Fibroblast of lung (primary cell): ENCODE measurements around the gene GRAMD2B. TPM values are rescaled to one million over a fixed set of nuclear protein-coding genes. Genes with fewer than 3 reads are reported as not detected.

Experiments used
- DNase-seq, 2 donors: peaks; one replicate each; pipeline versions ENCODE4 v3.0.0 to v3.0.0-alpha.2; 2010; ENCODE audit warnings: low read depth in 2 of 2
- H2AFZ ChIP-seq: 2 replicates; pipeline ENCODE4 v1.5.1; 2012; ENCODE audit warnings: low read length, control low read depth, inconsistent platforms
- H3K27ac ChIP-seq: 2 replicates; pipeline ENCODE4 v1.5.1; 2011; ENCODE audit warnings: low read length, control low read depth; ENCODE audit not compliant: insufficient read depth
- H3K27me3 ChIP-seq: 2 replicates; pipeline ENCODE4 v1.5.1; 2011; ENCODE audit warnings: mild to moderate bottlenecking, low read length; ENCODE audit not compliant: control insufficient read depth, insufficient read depth
- H3K36me3 ChIP-seq: 2 replicates; pipeline ENCODE4 v1.5.1; 2011; ENCODE audit warnings: low read length; ENCODE audit not compliant: control insufficient read depth, insufficient read depth
- H3K4me1 ChIP-seq: 2 replicates; pipeline ENCODE4 v1.5.1; 2011; ENCODE audit warnings: low read length; ENCODE audit not compliant: control insufficient read depth, insufficient read depth; ENCODE audit errors: extremely low read depth
- H3K4me2 ChIP-seq: 2 replicates; pipeline ENCODE4 v1.5.1; 2011; ENCODE audit warnings: low read length, control low read depth; ENCODE audit not compliant: insufficient read depth; ENCODE audit errors: extremely low read depth
- H3K4me3 ChIP-seq, 4 experiments: fragments of 200-600 bp in 1 of 4; sonication (generic) in 1 of 4; replicated peaks in 1 of 4; 2 replicates each; pipeline ENCODE4 v1.5.1; 2011 to 2016; ENCODE audit warnings: low read length in 4 of 4, low read depth in 3 of 4, mild to moderate bottlenecking in 3 of 4, control low read depth in 2 of 4, inconsistent platforms in 1 of 4, mixed read lengths in 1 of 4; ENCODE audit not compliant: insufficient read depth in 1 of 4; ENCODE audit errors: control extremely low read depth in 1 of 4
- H3K79me2 ChIP-seq: 2 replicates; pipeline ENCODE4 v1.5.1; 2012; ENCODE audit warnings: mild to moderate bottlenecking, low read length, inconsistent platforms; ENCODE audit not compliant: control insufficient read depth, insufficient read depth
- H3K9ac ChIP-seq: 2 replicates; pipeline ENCODE4 v1.5.1; 2011; ENCODE audit warnings: mild to moderate bottlenecking, low read length, control low read depth; ENCODE audit not compliant: insufficient read depth
- H3K9me3 ChIP-seq: 2 replicates; pipeline ENCODE4 v1.5.1; 2012; ENCODE audit warnings: low read depth, low read length; ENCODE audit not compliant: control insufficient read depth, insufficient read depth
- H4K20me1 ChIP-seq: 2 replicates; pipeline ENCODE4 v1.5.1; 2011; ENCODE audit warnings: low read length; ENCODE audit not compliant: control insufficient read depth, insufficient read depth; ENCODE audit errors: extremely low read depth
- EZH2 ChIP-seq: IDR thresholded peaks from 2 replicates; pipeline ENCODE4 v1.5.1; 2012; ENCODE audit warnings: low read length, control low read depth, mild to moderate bottlenecking; ENCODE audit errors: missing control alignments
- polyA plus RNA-seq, 2 donors: library from polyadenylated mRNA; depleted of rRNA in 1 of 2; stranded (reverse) in 1 of 2; unstranded in 1 of 2; fragments of >200 nt; gene quantifications; 2 replicates each; pipeline ENCODE4 v1.2.1, GENCODE V29; 2011 to 2012; ENCODE audit warnings: missing spikeins in 1 of 2
- total RNA-seq: library from RNA; depleted of rRNA; stranded (reverse); fragments of >200 nt; gene quantifications from 2 replicates; pipeline ENCODE4 v1.2.1, GENCODE V29; 2014
- TF ChIP-seq, protein P1 (sequence below), 2 donors: IDR thresholded peaks in 1 of 2; conservative IDR thresholded peaks in 1 of 2; 1 replicate in 1 of 2; 2 replicates in 1 of 2; pipeline ENCODE4 v1.5.1; 2011 to 2012; ENCODE audit warnings: low read length in 2 of 2, control low read depth in 1 of 2, inconsistent platforms in 1 of 2, low read depth in 1 of 2, mild to moderate bottlenecking in 1 of 2

GRAMD2B gene
- total and polyA plus RNA-seq, 2 donors (not counting 1 experiment from before 2014, with no cell fraction given), result 21.3 to 37.6 TPM

DNA sequence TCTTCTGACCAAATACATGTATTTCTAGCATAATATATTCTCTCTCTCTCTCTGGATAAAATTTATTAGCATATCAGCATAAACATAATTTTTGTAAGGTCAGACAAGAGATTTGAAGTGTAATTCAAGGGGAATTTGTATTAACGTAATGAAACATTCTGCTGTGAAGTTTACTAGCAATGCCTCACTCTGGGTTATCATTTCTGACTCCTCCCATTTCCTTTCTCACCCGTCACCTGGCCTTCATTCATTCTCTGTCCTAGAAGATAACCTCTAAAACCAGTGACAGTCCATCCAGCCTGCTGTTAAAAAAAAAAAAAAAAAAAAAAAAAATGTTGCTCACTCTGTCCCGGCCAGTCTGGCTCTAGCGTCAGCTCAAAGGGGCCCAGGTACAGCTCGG lies 27.1 kb downstream of the GRAMD2B start:
- Histone ChIP-seq H3K4me3 (no peak overlapping the region), H2AFZ (no peak overlapping the region), H3K9me3 (no peaks in the 10 kb centered on the region), H3K4me1 (peaks cover 10% of the 10 kb centered on the region), H3K27ac (peak overlapping the region; percentile 51), H3K36me3 (no peaks in the 10 kb centered on the region), H3K27me3 (no peaks in the 10 kb centered on the region), H3K79me2 (peaks cover 7% of the 10 kb centered on the region), H3K4me2 (no peak overlapping the region), H4K20me1 (no peaks in the 10 kb centered on the region), H3K9ac (no peak overlapping the region)
- TF ChIP-seq, protein P1, sequence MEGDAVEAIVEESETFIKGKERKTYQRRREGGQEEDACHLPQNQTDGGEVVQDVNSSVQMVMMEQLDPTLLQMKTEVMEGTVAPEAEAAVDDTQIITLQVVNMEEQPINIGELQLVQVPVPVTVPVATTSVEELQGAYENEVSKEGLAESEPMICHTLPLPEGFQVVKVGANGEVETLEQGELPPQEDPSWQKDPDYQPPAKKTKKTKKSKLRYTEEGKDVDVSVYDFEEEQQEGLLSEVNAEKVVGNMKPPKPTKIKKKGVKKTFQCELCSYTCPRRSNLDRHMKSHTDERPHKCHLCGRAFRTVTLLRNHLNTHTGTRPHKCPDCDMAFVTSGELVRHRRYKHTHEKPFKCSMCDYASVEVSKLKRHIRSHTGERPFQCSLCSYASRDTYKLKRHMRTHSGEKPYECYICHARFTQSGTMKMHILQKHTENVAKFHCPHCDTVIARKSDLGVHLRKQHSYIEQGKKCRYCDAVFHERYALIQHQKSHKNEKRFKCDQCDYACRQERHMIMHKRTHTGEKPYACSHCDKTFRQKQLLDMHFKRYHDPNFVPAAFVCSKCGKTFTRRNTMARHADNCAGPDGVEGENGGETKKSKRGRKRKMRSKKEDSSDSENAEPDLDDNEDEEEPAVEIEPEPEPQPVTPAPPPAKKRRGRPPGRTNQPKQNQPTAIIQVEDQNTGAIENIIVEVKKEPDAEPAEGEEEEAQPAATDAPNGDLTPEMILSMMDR (conservative IDR thresholded peaks at IDR 0.05 in 1 of 2, IDR thresholded peaks at IDR 0.05 in 1 of 2; ENCODE audit: low read depth in 1 of 2, low read length in 2 of 2), result no peak
- TF ChIP-seq EZH2, result no peak
- DNase-seq, result peak in 1 of 2 donors; percentile 21

DNA sequence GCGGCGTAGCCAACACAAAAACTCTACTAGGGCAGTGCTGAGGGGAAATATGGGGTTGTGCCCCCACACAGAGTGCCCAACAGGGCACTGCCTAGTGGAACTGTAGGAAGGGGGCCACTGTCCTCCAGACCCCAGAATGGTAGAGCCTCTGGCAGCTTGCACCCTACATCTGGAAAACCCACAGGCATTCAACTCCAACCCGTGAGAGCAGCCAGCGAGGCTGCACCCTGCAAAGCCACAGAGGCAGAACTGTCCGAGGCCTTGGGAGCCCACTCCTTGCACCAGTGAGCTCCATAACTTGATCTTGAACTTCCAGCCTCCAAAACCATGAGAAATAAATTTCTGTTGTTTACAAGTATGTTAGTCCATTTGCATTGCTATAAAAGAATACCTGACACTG lies 27.7 kb downstream of the GRAMD2B start:
- Histone ChIP-seq H4K20me1 (no peaks in the 10 kb centered on the region), H3K9me3 (no peaks in the 10 kb centered on the region), H3K4me1 (peaks cover 6% of the 10 kb centered on the region), H2AFZ (no peak overlapping the region), H3K4me2 (no peak overlapping the region), H3K36me3 (no peaks in the 10 kb centered on the region), H3K79me2 (peaks cover 7% of the 10 kb centered on the region), H3K4me3 (no peak overlapping the region), H3K27ac (no peak overlapping the region), H3K9ac (no peak overlapping the region), H3K27me3 (no peaks in the 10 kb centered on the region)
- DNase-seq, result no peak
- no peak for TF ChIP-seq EZH2
- TF ChIP-seq, protein P1 (conservative IDR thresholded peaks at IDR 0.05 in 1 of 2, IDR thresholded peaks at IDR 0.05 in 1 of 2; ENCODE audit: low read depth in 1 of 2, low read length in 2 of 2), result no peak

DNA sequence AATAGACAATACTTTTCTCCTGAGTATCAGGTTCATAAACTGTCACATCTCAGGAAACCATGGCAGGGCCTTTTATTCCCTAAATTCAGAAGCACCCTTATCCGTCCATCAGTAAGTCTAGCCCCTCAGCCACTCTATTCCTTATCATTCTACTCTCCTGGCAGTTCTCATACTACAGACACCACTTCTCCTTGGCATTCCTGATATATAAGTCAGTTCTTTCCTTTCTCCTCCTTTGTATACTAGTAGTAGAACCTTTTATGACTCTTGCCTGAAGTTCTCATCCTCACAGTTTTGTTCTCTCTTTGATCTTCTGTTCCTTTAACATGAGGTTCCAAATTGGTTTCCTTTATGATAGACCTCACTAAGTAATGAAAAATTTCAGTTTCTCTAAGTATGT lies 29.3 kb downstream of the GRAMD2B start:
- TF ChIP-seq, protein P1 (conservative IDR thresholded peaks at IDR 0.05 in 1 of 2, IDR thresholded peaks at IDR 0.05 in 1 of 2; ENCODE audit: low read depth in 1 of 2, low read length in 2 of 2), result no peak
- no peak for TF ChIP-seq EZH2
- H3K9me3 ChIP-seq, result no peaks in the 10 kb centered on the region
- no peak overlapping the region for H2AFZ ChIP-seq
- H3K36me3 ChIP-seq, result no peaks in the 10 kb centered on the region
- H3K27ac ChIP-seq, result no peak overlapping the region
- H3K4me1 ChIP-seq, result no peaks in the 10 kb centered on the region
- no peaks in the 10 kb centered on the region for H3K27me3 ChIP-seq
- peak in 1 of 2 donors; percentile 45 for DNase-seq
- H3K9ac ChIP-seq, result no peak overlapping the region
- H3K4me3 ChIP-seq, result no peak overlapping the region
- peaks cover 7% of the 10 kb centered on the region for H3K79me2 ChIP-seq
- H3K4me2 ChIP-seq, result no peak overlapping the region
- no peaks in the 10 kb centered on the region for H4K20me1 ChIP-seq
